ENCODE data around the gene NADSYN1.

The NADSYN1 gene

DNA sequence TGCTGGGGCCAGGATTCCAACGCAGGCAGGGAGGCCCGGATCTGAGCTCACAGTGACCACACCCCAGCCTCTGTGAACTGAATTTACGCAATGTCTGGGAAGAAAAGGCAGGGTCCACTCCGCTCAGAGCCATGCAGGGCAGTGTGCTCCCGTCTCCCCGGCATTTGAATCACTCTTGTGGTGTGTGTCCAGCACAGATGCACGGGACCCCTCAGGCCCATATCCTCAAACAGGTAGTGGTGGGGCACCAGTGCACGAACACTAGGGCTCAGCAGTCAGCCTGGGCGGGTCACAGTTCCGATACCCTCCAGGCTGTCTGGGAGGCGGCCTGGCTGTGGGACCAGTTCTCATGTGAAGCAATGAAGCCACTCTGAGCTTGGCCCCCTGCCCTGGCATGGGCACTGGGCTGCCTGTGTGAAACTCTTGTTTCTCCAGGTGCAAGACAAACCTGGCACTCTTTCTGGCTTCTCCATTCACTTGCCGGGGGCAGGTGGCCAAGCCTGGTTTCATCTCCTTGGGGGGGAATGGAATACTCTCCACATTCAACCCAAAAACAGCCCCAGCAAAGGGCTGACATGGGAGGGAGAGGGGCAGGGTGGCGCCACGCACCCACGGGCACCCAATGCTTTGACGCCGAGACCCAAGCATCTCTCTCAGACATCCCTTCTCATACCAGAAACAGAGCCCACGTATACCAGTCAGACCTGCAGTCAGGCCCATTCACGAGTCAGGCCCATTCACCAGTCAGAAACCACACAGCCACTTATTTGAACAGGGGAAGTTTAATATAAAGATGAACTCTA, 19.2 kb upstream of the NADSYN1 start:
- TF ChIP-seq, protein P1, sequence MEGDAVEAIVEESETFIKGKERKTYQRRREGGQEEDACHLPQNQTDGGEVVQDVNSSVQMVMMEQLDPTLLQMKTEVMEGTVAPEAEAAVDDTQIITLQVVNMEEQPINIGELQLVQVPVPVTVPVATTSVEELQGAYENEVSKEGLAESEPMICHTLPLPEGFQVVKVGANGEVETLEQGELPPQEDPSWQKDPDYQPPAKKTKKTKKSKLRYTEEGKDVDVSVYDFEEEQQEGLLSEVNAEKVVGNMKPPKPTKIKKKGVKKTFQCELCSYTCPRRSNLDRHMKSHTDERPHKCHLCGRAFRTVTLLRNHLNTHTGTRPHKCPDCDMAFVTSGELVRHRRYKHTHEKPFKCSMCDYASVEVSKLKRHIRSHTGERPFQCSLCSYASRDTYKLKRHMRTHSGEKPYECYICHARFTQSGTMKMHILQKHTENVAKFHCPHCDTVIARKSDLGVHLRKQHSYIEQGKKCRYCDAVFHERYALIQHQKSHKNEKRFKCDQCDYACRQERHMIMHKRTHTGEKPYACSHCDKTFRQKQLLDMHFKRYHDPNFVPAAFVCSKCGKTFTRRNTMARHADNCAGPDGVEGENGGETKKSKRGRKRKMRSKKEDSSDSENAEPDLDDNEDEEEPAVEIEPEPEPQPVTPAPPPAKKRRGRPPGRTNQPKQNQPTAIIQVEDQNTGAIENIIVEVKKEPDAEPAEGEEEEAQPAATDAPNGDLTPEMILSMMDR (IDR thresholded peaks at IDR 0.05; ENCODE audit: insufficient read depth, missing control alignments): no peak
- FAIRE-seq (no peak), DNase-seq (ENCODE audit: insufficient read length, low spot score) (no peak)

DNA sequence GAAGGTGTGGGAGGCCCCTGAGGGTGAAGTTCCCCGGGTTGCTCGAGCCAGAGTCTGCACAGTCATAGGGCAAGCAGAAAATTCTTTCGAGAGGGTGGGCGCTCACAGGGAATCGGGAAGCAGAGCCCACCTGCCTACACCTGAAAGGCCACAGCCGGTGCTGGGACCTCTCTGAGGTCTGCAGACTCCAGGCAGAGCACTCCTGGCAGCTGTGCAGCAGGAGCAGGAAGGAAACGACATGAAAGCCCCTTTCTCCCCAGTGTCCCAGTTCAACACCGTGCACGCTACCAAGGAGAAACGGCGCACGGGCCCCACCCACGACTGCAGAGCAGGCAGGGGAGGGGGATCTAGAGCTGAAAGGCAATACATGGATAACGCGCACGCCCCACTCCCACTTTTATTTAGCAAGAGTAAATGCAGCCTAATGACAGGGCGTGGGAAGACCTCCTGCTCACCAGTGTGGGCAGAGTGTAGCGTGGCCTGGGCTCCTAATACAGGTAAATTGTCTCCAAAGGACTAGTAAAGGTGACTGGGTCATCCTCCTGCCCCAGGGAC, 18.4 kb upstream of the NADSYN1 start:
- DNase-seq (ENCODE audit: insufficient read length, low spot score): no peak
- TF ChIP-seq, protein P1 (IDR thresholded peaks at IDR 0.05; ENCODE audit: insufficient read depth, missing control alignments): no peak
- no peak for FAIRE-seq

DNA sequence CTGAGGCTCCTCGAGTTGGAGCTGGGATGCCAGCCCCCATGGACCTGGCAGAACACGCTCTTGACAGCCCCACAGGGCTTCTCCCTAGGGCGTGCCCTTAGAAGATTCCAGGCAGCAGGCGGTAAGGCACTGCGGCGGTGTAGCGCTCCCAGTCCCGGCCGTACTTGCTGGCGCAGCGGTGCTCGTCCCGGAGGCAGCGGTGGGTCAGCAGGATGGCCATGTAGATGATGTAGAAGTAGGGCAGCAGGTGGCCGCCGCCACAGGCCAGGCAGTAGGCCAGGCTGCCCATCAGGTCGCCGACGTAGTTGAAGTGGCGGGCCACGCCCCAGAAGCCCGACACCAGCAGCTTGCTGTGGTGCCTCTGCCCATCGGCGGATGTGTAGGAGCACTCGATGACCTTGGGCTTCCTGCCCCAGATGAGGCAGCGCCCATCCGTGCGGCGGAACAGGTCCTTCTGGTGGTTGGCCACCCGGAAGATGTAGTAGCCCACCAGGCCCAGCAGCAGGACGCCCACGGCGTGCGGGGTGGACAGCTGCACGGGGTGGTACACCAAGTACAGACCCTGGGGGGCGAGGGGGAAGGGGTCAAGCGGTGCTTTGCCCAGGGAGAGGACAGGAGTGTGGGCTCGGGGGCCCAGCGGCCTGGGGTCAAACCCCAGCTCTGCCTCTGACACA, 17.6 kb upstream of the NADSYN1 start:
- TF ChIP-seq, protein P1 (IDR thresholded peaks at IDR 0.05; ENCODE audit: insufficient read depth, missing control alignments): no peak
- no peak for DNase-seq (ENCODE audit: insufficient read length, low spot score)
- FAIRE-seq: no peak

DNA sequence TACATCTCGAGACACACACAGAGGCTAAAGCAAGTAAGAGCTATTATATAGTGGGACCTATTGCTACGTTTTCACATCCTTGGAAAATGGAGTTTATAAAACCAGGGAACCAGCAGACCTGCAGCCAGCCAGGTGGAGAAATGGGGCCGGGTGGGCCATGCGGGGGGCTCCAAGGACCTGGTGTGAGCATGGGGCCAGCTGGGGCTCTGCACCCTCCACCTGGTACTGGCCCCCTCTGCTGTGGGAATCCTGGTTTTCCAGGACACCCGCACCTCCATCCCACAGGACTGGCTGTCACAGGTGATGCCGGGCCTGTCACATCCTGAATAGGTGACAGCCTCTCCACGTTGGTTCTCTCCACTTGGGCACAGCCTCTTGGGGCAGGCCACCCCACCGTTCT, 16.1 kb upstream of the NADSYN1 start:
- FAIRE-seq (no peak), DNase-seq (ENCODE audit: insufficient read length, low spot score) (no peak)
- TF ChIP-seq, protein P1 (IDR thresholded peaks at IDR 0.05; ENCODE audit: insufficient read depth, missing control alignments): no peak

DNA sequence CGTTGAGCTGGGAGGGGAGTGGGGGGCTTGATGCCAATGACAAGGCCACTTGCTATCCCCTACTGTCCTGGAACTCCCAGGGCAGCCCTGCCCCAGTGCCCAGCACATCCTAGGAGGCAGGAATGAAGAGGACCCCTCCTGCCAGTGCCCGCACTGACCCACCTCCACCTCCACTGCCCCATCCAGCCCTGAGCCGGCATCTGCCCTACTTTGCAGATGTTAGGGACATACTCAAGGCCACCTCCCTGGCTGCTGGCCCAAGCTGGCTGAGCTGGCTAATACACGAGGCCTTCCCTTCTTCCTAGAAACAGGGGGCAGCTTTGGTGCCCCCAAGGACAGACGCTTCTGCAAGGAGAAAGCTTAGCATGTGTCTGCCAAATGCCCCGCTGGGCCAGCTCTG, 15.6 kb upstream of the NADSYN1 start:
- DNase-seq (ENCODE audit: insufficient read length, low spot score): no peak
- TF ChIP-seq, protein P1 (IDR thresholded peaks at IDR 0.05; ENCODE audit: insufficient read depth, missing control alignments): no peak
- FAIRE-seq: no peak

DNA sequence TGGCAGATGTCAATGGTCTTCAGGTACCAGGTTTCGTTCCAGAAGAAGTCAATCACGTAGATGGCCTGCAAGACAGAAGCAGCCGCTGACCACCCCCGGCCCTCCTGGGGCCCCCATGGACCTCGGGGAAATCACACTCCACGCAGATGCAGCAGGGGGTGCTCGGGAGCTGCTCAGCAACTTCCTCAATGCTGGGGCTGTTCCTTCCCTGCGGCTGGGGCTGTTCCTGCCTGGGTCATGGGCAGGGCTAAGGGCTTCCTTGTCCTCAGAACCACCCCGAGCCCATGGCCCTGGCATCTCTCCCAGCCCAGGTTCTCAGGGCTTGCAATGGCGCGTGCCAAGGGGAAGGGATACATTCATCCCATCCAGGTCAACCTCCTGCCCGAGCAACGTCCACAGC, 15.1 kb upstream of the NADSYN1 start:
- TF ChIP-seq, protein P1 (IDR thresholded peaks at IDR 0.05; ENCODE audit: insufficient read depth, missing control alignments): no peak
- DNase-seq (ENCODE audit: insufficient read length, low spot score): no peak

DNA sequence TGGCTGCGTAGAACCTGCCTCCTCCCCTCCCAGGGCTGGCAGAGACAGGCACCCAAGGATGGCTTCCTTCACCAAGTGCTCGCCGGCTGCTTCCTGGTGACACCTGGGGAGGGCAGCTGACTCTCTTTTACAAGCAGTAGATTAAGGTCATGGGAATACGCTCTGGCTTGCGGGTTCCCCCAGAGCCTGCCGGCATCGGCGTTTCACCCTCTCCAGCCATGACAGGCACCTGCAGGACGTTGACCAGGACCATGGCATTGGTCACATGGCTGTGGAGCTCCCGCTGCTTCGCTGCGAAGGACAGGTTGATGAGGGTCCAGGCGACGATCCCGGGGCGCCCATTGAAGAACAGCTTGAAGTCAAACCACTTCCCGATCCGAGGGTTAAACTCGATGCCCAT, 14.4 kb upstream of the NADSYN1 start:
- no peak for DNase-seq (ENCODE audit: insufficient read length, low spot score)
- no peak for FAIRE-seq
- TF ChIP-seq, protein P1 (IDR thresholded peaks at IDR 0.05; ENCODE audit: insufficient read depth, missing control alignments): no peak

More for the DNA sequence above, 15.1 kb upstream of the NADSYN1 start:
- no peak for FAIRE-seq
